ENCODE results near the gene USP36.
"Not testable (repeated sequence)": the region's sequence is repeated elsewhere in the genome, so short reads cannot be mapped to it uniquely, and the experiment has no call there.

The USP36 gene

DNA sequence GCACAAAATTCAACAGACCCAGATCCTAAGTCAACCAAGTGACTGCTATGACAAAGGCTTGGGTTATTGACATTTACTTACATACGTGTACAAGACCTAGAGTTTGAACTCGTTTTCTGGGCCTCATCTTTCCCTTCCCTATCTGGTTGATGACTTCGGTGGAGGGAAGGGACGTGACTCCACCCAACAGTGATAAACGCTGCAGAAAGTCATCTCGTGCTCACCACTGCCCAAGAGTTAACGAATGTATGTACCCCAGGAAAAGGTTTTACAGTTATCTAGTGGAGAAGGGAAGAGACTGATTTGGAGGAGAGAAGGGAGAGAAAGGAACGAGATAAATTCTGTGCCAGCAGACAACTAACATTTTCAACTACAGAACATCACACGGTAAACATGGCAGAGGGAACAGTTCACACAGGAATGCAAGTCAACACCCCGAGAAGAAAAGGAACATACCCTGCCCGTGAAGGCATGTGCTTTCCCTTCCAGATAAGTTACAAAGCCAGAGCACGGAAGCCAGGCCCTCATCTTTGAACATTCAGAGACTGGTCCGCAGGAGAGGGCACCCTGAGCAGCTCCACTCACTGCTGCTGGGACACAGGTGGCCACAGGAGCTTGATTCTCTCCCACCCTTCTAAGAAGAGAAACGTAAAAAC, 44.6 kb downstream of the USP36 start:
- in situ Hi-C loops (cut with MboI; ENCODE audit: low sequenced_read_pairs): no loop called here

DNA sequence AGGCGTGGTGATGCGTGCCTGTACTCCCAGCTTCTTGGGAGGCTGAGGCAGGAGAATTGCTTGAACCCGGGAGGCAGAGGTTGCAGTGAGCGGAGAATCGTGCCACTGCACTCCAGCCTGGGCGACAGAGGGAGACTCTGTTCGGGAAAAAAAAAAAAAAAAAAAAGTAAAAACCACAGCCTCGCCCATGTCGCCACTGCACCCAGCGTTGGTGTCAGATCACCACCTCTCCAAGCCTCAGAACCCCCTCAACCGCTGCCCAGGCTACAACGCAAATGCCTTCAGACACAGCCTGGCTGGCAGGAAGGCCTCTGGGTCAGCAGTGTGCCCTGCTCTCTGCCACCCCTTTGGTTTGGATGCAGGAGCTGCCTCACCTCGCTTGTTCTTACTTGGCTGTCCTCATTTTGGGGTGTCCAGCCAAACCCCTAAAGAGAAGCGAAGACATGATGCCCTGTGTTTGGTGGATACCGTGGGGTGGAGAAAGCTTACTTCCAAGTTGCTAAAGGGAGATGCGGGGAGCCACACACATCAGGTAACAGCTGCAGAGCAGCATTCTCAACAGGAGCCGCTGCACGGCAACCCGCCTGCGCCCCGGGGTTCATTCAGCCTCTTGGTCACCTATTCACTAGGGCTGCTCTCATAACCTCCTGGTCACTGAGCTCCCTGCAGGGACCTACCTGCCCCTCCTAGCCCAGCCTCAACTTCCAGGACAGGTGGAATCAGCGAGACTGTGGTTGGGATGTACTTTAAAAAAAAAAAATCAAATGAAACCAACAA, 45.6 kb downstream of the USP36 start:
- in situ Hi-C loops (cut with MboI; ENCODE audit: low sequenced_read_pairs): no loop called here

DNA sequence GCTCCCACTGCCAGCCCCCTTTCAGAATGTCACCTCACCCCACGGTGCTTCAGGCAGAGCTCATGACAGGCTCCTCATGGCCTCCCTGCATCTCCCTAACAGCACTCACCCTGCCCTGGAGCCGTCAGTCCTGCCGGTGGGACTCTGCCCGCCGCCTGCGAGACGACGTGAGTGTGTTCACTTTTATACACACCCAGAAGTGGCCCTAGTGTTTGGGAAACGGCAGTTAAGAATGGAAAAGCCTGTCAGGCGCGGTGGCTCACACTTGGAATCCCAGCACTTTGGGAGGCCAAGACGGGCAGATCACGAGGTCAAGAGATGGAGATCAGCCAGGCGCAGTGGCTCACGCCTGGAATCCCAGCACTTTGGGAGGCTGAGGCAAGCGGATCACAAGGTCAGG, 46.2 kb downstream of the USP36 start:
- in situ Hi-C loops (cut with MboI; ENCODE audit: low sequenced_read_pairs): no loop called here

DNA sequence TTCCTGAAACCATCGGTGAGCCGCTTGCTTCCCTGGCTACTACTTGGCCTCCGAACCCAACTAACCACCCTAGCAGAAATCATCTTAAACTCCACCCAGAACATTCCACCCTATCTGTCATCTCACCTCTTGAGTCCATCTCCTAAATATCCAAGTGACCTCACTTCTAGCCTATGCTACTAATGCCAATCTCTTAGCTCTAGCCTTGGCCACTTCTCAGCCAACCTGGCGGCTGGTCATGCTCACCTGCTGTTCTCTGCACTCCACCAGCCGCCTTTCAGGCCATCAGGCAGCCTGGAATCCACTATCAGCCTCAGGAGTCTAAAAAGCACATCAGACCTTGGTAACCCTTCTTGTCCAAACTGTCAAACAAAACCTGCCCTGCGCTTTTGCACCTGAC, 46.6 kb downstream of the USP36 start:
- in situ Hi-C loops (cut with MboI; ENCODE audit: low sequenced_read_pairs): no loop called here

DNA sequence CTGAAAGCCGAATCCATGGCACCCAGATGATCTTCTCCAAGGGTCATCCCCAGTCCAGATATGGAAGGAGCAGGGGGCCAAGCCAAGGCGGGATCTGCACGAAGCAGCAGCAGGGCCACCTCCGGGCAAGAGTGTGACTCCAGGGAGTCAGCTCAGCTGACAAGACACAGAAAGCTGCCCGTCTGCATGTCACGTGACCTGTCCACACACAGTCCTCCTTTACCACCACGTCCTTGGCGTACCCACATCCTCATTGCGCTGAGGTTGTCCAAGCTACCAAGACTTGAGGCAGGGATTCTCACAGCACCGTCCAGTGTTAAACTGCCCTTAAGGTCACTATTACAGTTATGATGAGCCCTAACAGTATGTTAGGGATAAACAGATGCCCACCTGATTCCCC, 47.2 kb downstream of the USP36 start:
- in situ Hi-C loops (cut with MboI; ENCODE audit: low sequenced_read_pairs): no loop called here

DNA sequence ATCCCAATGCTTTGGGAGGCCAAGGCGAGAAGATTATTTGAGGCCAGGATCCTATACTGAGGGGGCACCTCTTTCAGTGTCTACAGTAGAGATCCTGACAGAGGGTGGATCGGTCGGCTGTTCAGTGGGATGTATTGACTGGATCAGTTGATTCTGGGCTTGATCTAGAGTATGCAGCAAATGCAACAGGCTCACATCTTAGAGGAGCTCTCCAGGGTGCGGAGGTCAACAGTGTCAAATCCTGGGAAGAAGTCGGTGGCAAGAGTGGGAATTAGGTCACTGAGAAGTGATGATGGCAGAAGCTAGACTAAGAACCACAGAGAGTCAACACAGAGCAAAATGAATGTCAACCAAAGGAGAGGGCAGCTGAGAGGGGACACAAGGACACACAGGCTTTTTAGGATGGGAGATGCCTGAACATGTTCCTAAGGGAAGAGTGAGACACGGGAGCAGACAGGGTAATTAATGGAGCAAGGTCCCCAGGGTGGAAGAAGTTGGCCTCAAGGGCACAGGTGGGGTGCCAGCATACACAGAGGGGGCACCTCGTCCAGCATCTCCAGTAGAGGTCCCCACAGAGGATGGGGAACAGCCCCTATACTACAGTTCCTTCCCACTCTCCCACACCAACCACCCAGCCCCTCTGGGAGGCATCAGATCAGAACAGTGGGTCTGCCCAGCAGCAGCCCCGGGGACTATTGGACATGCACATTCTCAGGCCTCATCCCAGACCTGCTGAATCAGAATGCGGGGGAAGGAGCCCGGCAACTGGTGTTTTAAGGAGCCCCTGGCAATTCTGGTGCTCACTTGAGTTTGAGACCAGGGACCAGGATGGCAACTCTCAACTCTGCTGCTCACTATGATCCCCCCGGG, 48.5 kb downstream of the USP36 start:
- in situ Hi-C loops (cut with MboI; ENCODE audit: low sequenced_read_pairs): no loop called here

DNA sequence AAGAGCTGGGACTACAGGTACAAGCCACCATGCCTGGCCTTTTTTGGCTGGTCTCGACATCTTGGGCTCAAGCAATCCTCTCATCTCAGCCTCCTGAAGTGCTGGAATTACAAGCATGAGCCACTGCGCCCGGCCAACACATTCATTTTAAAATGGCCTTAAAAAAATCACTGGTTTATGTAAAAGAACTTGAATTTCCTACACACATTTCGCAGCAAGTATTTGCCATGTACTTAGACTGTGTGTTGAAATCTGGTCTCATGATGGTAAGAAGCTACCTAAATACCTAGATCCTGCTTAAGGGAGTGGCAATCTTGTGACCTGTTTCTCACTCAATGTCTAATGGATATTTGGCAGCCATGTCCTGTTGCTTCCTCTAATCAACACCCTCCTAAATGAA, 50.1 kb downstream of the USP36 start:
- in situ Hi-C loops (cut with MboI; ENCODE audit: low sequenced_read_pairs): no loop called here

DNA sequence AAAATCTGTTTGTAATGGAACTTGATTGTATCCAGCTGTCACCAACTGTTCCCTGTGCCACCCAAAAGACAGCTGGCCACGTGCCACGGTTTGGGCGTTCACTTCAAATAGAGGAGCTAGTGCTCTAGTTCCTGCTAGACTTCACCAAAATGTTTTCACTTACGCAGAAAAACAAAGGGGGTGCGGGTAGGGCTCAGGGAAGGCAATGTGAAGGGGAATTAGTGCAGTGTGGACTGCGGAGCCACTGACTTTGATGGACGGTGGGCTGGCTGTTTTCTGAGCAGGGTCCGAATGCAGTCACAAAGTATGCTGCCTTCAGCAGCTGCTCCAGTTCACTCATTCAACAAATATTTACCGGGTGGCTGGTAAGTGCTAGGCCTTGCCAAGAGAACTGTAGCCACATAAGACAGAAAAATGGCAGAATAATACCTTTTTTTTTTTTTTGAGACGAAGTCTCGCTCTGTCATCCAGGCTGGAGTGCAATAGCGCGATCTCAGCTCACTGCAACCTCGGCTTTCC, 50.9 kb downstream of the USP36 start:
- in situ Hi-C loops (cut with MboI; ENCODE audit: low sequenced_read_pairs): no loop called here

DNA sequence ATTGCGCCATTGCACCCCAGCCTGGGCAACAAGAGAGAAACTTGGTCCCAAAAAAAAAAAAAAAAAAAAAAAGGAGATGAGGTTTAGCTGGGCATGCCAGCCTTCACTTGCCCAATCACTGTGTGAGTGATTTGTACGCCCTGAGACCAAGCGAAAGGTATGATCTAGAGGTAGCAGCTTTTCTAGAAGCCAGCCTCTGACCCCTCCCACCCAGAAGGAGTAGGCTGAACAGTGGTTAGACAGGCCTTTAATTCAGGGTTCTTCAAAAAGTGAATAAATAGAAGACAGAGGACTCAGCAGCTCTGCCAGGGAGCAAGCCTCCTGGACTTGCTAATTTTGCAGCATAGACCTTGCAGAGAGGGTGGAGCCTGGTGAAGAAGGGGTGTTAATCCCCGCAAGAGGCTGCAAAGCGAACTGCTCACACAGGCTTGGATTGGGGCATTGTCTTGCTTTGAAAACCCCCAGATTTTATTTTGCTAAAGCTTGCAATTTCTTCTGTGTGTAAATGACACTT, 51.4 kb downstream of the USP36 start:
- in situ Hi-C loops (cut with MboI; ENCODE audit: low sequenced_read_pairs): no loop called here

DNA sequence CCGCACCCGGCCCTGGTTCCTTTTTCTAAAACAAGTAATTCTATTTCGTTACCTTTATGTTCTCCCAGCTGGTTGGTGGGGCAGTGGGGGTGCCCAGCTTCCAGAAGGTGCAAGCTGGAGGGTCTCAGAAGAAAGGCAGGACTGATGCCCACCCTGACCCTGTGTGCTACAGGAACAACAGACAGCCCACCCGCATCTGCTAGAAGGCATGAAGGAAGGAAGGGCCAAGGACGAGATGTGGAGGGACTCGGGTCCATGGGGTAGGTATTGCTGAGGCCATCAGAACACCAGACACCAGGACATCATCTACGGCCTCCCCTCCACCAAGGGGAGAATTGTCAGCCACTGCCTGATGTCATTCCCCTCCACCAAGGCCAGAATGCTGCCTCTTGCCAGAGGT, 52.2 kb downstream of the USP36 start:
- in situ Hi-C loops (cut with MboI; ENCODE audit: low sequenced_read_pairs): no loop called here

DNA sequence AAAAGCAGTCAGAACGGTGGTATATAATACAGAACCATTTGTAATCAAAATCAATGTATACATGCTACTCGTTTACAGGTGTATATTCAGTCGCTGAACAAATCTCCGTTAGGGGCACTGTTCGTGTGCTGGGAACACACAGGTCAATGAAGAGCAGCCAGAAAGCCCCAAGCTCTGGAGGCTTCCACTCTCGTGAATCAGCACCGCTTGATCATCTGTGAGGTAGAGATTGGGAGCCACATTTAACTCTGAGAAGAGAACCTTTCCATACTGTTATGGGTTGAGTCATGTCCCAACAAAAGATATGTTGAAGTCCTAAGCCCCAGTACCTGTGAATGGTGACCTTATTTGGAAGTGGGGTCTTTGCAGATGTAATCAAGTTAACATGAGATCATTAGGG, 53.2 kb downstream of the USP36 start:
- in situ Hi-C loops (cut with MboI; ENCODE audit: low sequenced_read_pairs): no loop called here

DNA sequence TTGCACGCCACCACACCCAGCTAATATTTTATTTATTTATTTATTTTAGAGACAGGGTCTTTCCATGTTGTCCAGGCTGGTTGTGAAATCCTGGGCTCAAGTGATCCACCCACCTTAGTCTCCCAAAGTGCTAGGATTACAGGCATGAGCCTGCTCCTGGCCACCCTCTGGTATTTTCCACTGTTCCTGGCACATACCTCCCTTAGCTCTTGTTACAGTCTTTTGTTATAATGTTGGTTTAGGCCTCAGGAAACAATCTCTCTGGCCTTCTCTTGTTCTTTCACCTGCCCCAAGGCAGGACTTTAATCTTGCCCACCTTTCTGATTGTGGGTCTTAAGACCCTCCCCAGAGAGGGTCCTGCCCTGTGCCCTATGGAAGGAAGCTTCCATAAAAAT, 55.0 kb downstream of the USP36 start:
- in situ Hi-C loops (cut with MboI; ENCODE audit: low sequenced_read_pairs): no loop called here

DNA sequence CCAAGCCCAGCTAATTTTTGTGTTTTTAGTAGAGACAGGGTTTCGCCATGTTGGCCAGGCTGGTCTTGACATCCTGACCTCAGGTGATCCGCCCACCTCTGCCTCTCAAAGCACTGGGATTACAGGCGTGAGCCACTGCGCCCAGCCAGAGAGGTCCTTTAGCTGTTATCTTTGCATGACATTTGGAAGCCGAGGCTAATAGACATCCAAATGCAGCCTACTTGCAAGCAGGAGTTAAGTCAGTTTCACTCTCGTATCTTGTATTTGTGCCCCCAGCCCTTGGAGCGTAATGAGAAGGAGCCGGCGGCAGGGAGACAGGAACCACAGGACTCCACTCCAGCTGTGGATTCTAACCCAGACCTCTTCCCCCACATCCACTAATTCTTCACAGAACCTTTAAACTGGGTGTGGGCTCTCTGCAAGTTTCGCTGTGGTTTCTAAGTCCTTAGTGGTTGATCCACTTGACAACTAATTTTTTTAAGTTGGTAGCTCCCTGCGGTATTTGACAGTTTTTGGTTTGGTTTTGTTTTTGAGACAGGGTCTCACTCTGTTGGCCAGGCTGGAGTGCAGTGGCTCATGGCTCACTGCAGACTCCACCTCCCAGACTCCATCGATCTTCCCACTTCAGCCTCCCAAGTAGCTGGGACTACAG, 55.5 kb downstream of the USP36 start:
- in situ Hi-C loops (cut with MboI; ENCODE audit: low sequenced_read_pairs): no loop called here

DNA sequence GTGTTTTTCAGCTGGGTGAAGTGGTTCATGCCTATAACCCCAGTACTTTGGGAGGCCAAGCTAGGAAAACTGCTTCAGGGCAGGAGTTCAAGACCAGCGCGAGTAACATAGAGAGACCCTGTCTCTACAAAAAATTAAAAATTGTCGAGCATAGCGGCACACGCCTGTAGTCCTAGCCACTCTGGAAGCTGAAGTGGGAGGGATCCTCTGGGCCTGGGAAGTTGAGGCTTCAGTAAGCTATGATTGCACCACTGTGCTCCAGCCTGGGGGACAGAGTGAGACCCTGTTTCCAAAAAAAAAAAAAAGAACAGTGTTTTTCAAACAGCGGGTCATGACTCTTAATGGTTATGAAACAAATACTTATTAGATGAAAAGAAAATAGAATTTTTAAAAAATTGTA, 56.3 kb downstream of the USP36 start:
- in situ Hi-C loops (cut with MboI; ENCODE audit: low sequenced_read_pairs): no loop called here

DNA sequence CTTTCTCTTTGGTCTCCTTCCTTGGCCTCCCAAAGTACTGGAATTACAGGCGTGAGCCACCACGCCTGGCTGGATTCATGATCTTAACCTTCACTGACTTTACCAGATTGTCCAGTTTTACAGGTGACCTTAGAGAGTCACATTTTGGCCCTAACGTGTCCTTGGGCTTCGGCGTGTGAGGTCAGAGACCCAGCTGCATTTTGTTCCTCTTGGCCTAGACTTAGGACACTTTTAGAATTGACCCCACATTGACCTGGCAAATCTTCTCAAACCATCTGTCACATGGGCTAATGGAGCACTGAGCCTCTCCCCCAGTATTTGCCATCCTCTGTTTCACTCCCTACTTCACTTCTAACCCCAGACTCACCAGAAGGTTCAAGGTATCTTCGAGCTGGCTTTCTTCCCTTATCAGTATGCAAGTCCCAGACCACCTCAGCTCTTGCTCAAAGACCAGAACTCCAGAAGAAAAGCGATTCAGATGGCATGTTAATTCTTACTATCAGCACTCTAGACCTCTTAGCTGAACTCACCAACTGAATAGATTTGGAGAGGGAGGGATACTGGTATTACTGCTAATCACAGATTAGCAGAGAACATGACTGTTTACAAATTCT, 56.8 kb downstream of the USP36 start:
- in situ Hi-C loops (cut with MboI; ENCODE audit: low sequenced_read_pairs): no loop called here

DNA sequence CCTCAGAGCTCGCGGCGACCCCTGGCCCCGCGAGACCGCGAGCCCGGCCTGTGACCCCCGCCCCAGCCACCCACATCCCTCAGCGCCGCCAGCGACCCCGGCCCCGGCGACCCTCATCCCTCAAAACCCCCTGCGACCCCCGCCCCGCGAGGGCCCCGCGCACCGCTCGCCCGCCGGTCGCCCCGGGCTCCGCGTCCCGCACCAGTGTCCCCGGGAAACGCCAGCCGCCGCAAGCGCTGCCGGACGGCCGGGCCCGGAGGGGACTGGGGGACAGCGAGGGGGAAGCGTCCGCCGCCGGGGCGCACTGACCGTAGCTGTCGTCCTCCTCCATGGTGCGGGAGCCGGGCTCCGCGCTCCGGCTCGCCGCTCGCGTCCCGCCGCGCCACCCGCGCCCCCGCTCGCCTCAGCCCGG, 58.7 kb downstream of the USP36 start, which contains the start of gene CYTH1:
TSS of gene CYTH1 (minus strand) at position 381 of the 412 bp plus-strand sequence. CDS start at position 331, 50 bp downstream.
- in situ Hi-C loops (cut with MboI; ENCODE audit: low sequenced_read_pairs): no loop called here

DNA sequence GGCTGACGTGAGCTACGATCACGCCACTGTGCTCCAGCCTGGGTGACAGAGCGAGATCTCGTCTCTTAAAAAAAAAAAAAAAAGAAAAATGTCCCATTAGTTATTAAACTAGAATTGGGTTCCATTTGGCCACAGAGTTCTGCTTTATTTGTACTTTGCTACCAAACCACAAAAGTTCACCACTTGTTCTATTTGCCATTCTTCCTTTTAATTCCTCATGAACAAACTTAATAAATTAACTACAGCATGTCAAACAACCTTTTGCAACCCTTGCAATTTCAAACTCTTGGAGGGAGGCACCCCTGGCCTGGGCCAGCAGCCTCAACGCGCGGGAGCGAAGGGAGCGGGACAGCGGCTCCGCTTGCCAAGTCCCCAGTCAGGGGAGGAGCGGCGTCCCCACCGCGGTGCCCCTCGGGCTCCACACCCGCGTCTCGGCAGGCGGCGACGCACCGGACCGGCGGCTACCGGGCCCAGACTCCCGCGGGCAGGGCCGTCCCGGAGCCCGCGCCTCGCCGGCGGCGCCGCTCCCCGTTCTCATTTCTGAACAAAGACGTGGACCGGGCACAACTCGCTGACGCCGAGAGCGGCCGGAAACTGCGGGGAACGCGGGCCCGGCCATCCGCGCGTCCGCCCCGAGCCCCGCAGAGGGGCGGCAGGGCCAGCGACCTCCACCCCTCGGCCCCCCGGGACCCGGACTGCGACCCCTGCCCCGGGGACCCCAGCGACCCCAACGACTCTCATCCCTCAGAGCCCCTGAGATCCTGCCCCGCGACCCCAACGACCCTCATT, 59.3 kb downstream of the USP36 start:
- in situ Hi-C loops (cut with MboI; ENCODE audit: low sequenced_read_pairs): no loop called here

DNA sequence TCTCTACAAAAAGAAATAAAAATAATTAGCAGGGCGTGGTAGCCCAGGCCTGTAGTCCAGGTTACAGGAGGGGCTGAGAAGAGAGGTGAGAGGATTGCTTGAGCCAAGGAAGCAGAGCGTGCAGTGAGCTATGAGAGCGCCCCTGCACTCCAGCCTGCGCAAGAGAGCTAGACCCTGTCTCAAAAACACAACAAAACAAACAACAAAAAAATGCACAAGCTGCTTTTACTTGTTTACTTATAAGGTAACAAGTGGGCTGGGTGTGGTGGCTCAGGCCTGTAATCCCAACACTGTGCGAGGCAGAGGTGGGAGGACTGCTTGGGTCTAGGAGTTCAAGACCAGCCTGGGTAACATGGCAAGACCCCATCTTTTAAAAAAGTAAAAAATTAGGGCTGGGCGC, 60.3 kb downstream of the USP36 start:
- in situ Hi-C loops (cut with MboI; ENCODE audit: low sequenced_read_pairs): no loop called here

DNA sequence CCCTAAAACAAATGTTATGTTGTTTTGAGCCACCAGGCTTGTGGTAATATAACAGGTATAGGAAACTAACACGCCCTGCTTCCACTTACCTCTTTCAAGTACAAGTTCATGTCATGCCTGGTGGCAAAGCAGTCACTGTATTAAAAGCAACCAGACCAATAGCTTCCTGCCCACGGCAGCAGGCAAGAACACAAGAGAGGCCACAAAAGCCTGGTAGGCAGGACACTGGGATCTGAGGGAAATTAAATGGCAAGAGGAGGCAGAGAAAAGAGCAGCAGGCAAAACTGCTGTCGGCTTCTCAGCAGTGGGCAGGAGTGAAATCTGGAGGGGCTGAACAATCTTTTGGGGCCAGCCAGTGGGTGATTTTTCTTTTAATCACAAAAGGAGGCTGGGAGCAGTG, 60.8 kb downstream of the USP36 start:
- in situ Hi-C loops (cut with MboI; ENCODE audit: low sequenced_read_pairs): no loop called here

DNA sequence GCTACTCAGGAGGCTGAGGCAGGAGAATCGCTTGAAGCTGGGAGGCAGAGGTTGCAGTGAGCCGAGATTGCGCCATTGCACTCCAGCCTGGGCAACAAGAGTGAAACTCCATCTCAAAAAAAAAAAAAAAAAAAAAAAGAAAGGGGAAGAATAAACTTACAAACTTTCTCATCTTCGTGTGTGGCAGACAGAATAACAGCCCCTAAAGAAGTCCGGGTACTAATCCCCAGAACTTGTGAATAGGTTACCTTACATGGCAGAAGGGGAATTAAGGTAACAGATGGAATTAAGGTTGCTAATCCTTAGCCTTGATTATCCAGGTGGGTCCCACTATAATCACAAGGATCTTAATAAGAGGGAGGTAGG, 61.3 kb downstream of the USP36 start:
- in situ Hi-C loops (cut with MboI; ENCODE audit: low sequenced_read_pairs): not testable (repeated sequence)
